Measurements from ENCODE around the gene COL5A3.
"Not testable (repeated sequence)": the region's sequence is repeated elsewhere in the genome, so short reads cannot be mapped to it uniquely, and the experiment has no call there.

COL5A3 gene

GRCh38 chr19:9947441-9947840 lies 62.9 kb downstream of the COL5A3 start:
- ATAC-seq = no peak
- TF ChIP-seq ZNF565 (CRISPR knock-in tag; conservative IDR thresholded peaks at IDR 0.05; ENCODE audit: low read depth) = no peak
- TF ChIP-seq CSDC2 (CRISPR knock-in tag; IDR thresholded peaks at IDR 0.05) = no peak
- TF ChIP-seq GLIS3 (CRISPR knock-in tag; IDR thresholded peaks at IDR 0.05) = no peak
- no peak for TF ChIP-seq ESRRG (CRISPR knock-in tag; IDR thresholded peaks at IDR 0.05)
- no peak for TF ChIP-seq ARNTL (CRISPR knock-in tag; IDR thresholded peaks at IDR 0.05; ENCODE audit: borderline replicate concordance, low read depth)
- TF ChIP-seq ZFP30 (CRISPR knock-in tag; IDR thresholded peaks at IDR 0.05) = no peak
- no peak for TF ChIP-seq BACH2 (CRISPR knock-in tag; IDR thresholded peaks at IDR 0.05; ENCODE audit: borderline replicate concordance)
- no peak for TF ChIP-seq ZFP3 (CRISPR knock-in tag; IDR thresholded peaks at IDR 0.05)

GRCh38 chr19:9946528-9947125 lies 63.7 kb downstream of the COL5A3 start:
- ATAC-seq = not testable (repeated sequence)

GRCh38 chr19:9945319-9945966 lies 64.9 kb downstream of the COL5A3 start:
- TF ChIP-seq ISL1 (CRISPR knock-in tag; IDR thresholded peaks at IDR 0.05) = 0 out of 2 replicates have a peak, but pooled peaks have one; percentile 25
- TF ChIP-seq RARB (CRISPR knock-in tag; IDR thresholded peaks at IDR 0.05) = no peak
- TF ChIP-seq TCF4 (CRISPR knock-in tag; IDR thresholded peaks at IDR 0.05; ENCODE audit: borderline replicate concordance) = peak; percentile 75
- TF ChIP-seq CREB5 (CRISPR knock-in tag; IDR thresholded peaks at IDR 0.05; ENCODE audit: low read depth) = no peak
- TF ChIP-seq BACH2 (CRISPR knock-in tag; IDR thresholded peaks at IDR 0.05; ENCODE audit: borderline replicate concordance) = no peak
- TF ChIP-seq ZC3H10 (CRISPR knock-in tag; IDR thresholded peaks at IDR 0.05) = no peak
- no peak for TF ChIP-seq GLIS3 (CRISPR knock-in tag; IDR thresholded peaks at IDR 0.05)
- TF ChIP-seq CSRNP3 (CRISPR knock-in tag; IDR thresholded peaks at IDR 0.05) = no peak
- peak; percentile 97 for ATAC-seq

GRCh38 chr19:9943744-9944143 lies 66.6 kb downstream of the COL5A3 start:
- ATAC-seq = no peak
- TF ChIP-seq ZFP30 (CRISPR knock-in tag; IDR thresholded peaks at IDR 0.05) (no peak), ZNF70 (CRISPR knock-in tag; IDR thresholded peaks at IDR 0.05) (no peak), ZC3H10 (CRISPR knock-in tag; IDR thresholded peaks at IDR 0.05) (no peak), BACH2 (CRISPR knock-in tag; IDR thresholded peaks at IDR 0.05; ENCODE audit: borderline replicate concordance) (no peak), TOX (CRISPR knock-in tag; IDR thresholded peaks at IDR 0.05; ENCODE audit: borderline replicate concordance) (no peak)

- no peak for ATAC-seq
- no peak for TF ChIP-seq ZNF70 (CRISPR knock-in tag; IDR thresholded peaks at IDR 0.05)
Measured at GRCh38 chr19:9941671-9942070, 68.6 kb downstream of the COL5A3 start.

GRCh38 chr19:9941231-9941630 lies 69.1 kb downstream of the COL5A3 start:
- no peak for ATAC-seq
- TF ChIP-seq ZC3H10 (CRISPR knock-in tag; IDR thresholded peaks at IDR 0.05) (no peak), TSHZ2 (CRISPR knock-in tag; IDR thresholded peaks at IDR 0.05) (no peak), TCF4 (CRISPR knock-in tag; IDR thresholded peaks at IDR 0.05; ENCODE audit: borderline replicate concordance) (no peak), ZNF8 (CRISPR knock-in tag; IDR thresholded peaks at IDR 0.05) (no peak), CREB5 (CRISPR knock-in tag; IDR thresholded peaks at IDR 0.05; ENCODE audit: low read depth) (no peak), GLIS3 (CRISPR knock-in tag; IDR thresholded peaks at IDR 0.05) (no peak), ESRRG (CRISPR knock-in tag; IDR thresholded peaks at IDR 0.05) (no peak), OSR1 (CRISPR knock-in tag; IDR thresholded peaks at IDR 0.05) (no peak), ZFP3 (CRISPR knock-in tag; IDR thresholded peaks at IDR 0.05) (no peak), CSRNP3 (CRISPR knock-in tag; IDR thresholded peaks at IDR 0.05) (no peak), CSDC2 (CRISPR knock-in tag; IDR thresholded peaks at IDR 0.05) (no peak), BACH2 (CRISPR knock-in tag; IDR thresholded peaks at IDR 0.05; ENCODE audit: borderline replicate concordance) (no peak)

All from SK-N-SH treated with all-trans-retinoic acid at 6 μM for 48 hours (cell line).